Measurements from ENCODE around the gene AP5S1. TPM values are rescaled to one million over a fixed set of nuclear protein-coding genes. Genes with fewer than 3 reads are reported as not detected.

The AP5S1 gene
- 15.6 and 16.0 TPM in 2 replicates for total RNA-seq (ENCODE audit: low replicate concordance)

GRCh38 chr20:3820048-3820900, at the start of gene AP5S1:
Gene AP5S1 (plus strand): TSS chr20:3820547. CDS start chr20:3822118, 1,571 bp downstream.

GRCh38 chr20:3781153-3781910, 39.0 kb upstream of the AP5S1 start, which contains the start of gene SPEF1:
Gene SPEF1 (minus strand): TSS chr20:3781448. CDS start chr20:3781287, 161 bp downstream.

GRCh38 chr20:3786665-3787323, 33.6 kb upstream of the AP5S1 start, which contains the start of gene CENPB:
Gene CENPB (minus strand): TSS chr20:3786740. CDS start chr20:3786483, 257 bp downstream.

GRCh38 chr20:3795511-3796468, 24.6 kb upstream of the AP5S1 start, which contains the start of gene CDC25B:
Gene CDC25B (plus strand): TSS chr20:3796310. CDS start chr20:3796532, 222 bp downstream.

GRCh38 chr20:3846740-3847428, 26.5 kb downstream of the AP5S1 start, which contains the start of gene MAVS:
Gene MAVS (plus strand): TSS chr20:3846834. CDS start chr20:3854625, 7,791 bp downstream.

Other genes with a start within 250 kb of the AP5S1 start
- gene GFRA4, start 157.1 kb upstream of the AP5S1 start, total RNA-seq (ENCODE audit: low replicate concordance), result not detected in 2 replicates
- gene ADAM33, start 138.5 kb upstream of the AP5S1 start, total RNA-seq (ENCODE audit: low replicate concordance), result 0.30 and 48.6 TPM in 2 replicates
- gene SIGLEC1, start 107.9 kb upstream of the AP5S1 start, total RNA-seq (ENCODE audit: low replicate concordance), result not detected in 2 replicates
- gene HSPA12B, start 87.9 kb upstream of the AP5S1 start, total RNA-seq (ENCODE audit: low replicate concordance), result 3.5 TPM in 1 of 2 replicates, not detected in the other
- gene ADISSP, start 52.8 kb upstream of the AP5S1 start, total RNA-seq (ENCODE audit: low replicate concordance), result 20.2 and 22.3 TPM in 2 replicates
- 0.08 and 0.12 TPM in 2 replicates for gene SPEF1, start 39.1 kb upstream of the AP5S1 start, total RNA-seq (ENCODE audit: low replicate concordance)
- 103 and 147 TPM in 2 replicates for gene CENPB, start 33.8 kb upstream of the AP5S1 start, total RNA-seq (ENCODE audit: low replicate concordance)
- gene CDC25B, start 24.2 kb upstream of the AP5S1 start, total RNA-seq (ENCODE audit: low replicate concordance), result 11.0 and 32.8 TPM in 2 replicates
- 8.4 and 8.7 TPM in 2 replicates for gene MAVS, start 26.3 kb downstream of the AP5S1 start, total RNA-seq (ENCODE audit: low replicate concordance)
- 31.5 and 36.5 TPM in 2 replicates for gene PANK2, start 68.8 kb downstream of the AP5S1 start, total RNA-seq (ENCODE audit: low replicate concordance)
- 5.6 and 6.3 TPM in 2 replicates for gene RNF24, start 195.0 kb downstream of the AP5S1 start, total RNA-seq (ENCODE audit: low replicate concordance)